HepG2 (cell line): ENCODE data around the gene SPRR4. TPM values are rescaled to one million over a fixed set of nuclear protein-coding genes. Genes with fewer than 3 reads are reported as not detected.

Source experiments
- ATAC-seq: fragments of 200-7000 bp; cut with Tn5 transposase; 3 replicates; pipeline ENCODE4 v1.9.1; 2020; ENCODE audit warnings: mild to moderate bottlenecking, moderate library complexity
- BruUV-seq: library from RNA; stranded (reverse); fragments of 400-500 nt; replicated peaks from 2 replicates; lab custom pipeline; 2021; lab: Mats Ljungman, UMichigan
- CTCF ChIA-PET: fragments of 300-600 bp; formaldehyde crosslinking; extraction: SDS; loops from one replicate; lab custom pipeline; 2021; ENCODE audit warnings: low total read pairs, inconsistent platforms, low intra/inter-chr PET ratio; lab: Yijun Ruan, JAX
- POLR2A ChIA-PET: fragments of 350-600 bp; sonication (Branson Sonifier 250); formaldehyde crosslinking; loops from one replicate; lab custom pipeline; 2020; ENCODE audit warnings: antibody characterized with exemption, inconsistent platforms; lab: Yijun Ruan, JAX
- DNase-seq: peaks from one replicate; pipeline ENCODE4 v3.0.0-alpha.2; 2015; ENCODE audit warnings: low spot score
- FAIRE-seq: peaks from 3 replicates; lab custom pipeline; 2011; peaks lifted over from hg19 to GRCh38; lab: Jason Lieb, UNC
- H2AFZ ChIP-seq: one replicate; pipeline ENCODE4 v1.6.1; 2011; ENCODE audit warnings: low read length, inconsistent platforms
- H3K27ac ChIP-seq: fragments of 300-600 bp; 3 replicates; pipeline ENCODE4 v1.8.0; 2011; ENCODE audit warnings: mixed run types, mild to moderate bottlenecking, mixed read lengths, low read length, inconsistent platforms; ENCODE audit not compliant: insufficient read depth; ENCODE audit errors: extremely low read length
- H3K27me3 ChIP-seq, 2 experiments: fragments of 200-600 bp in 1 of 2; 2 replicates in 1 of 2; 3 replicates in 1 of 2; pipeline versions ENCODE4 v1.6.0 to v1.8.0; 2011; ENCODE audit warnings: low read length in 2 of 2, mild to moderate bottlenecking in 2 of 2, moderate library complexity in 2 of 2, inconsistent platforms in 1 of 2; ENCODE audit not compliant: insufficient read depth in 2 of 2, control insufficient read depth in 1 of 2
- H3K36me3 ChIP-seq, 2 experiments: fragments of 200-600 bp in 1 of 2; replicated peaks in 1 of 2; 2 replicates in 1 of 2; 3 replicates in 1 of 2; pipeline versions ENCODE4 v1.5.1 to v1.8.0; 2011; ENCODE audit warnings: low read length in 2 of 2, inconsistent platforms in 1 of 2; ENCODE audit not compliant: insufficient read depth in 2 of 2, control insufficient read depth in 1 of 2
- H3K4me1 ChIP-seq: 2 replicates; pipeline ENCODE4 v1.5.1; 2012; ENCODE audit warnings: low read length, inconsistent platforms; ENCODE audit not compliant: insufficient read depth
- H3K4me2 ChIP-seq: 2 replicates; pipeline ENCODE4 v1.6.0; 2011; ENCODE audit warnings: low read depth, low read length, inconsistent platforms
- H3K4me3 ChIP-seq, 3 experiments: fragments of 200-600 bp in 1 of 3; sonication (generic), shearing (Covaris generic) in 1 of 3; replicated peaks in 1 of 3; 2 replicates each; pipeline ENCODE4 v1.5.1; 2011 to 2016; ENCODE audit warnings: low read length in 3 of 3, inconsistent platforms in 2 of 3, low read depth in 2 of 3, mild to moderate bottlenecking in 2 of 3, control low read depth in 1 of 3, mixed read lengths in 1 of 3; ENCODE audit not compliant: insufficient read depth in 1 of 3
- H3K79me2 ChIP-seq: one replicate; pipeline ENCODE4 v1.6.1; 2011; ENCODE audit warnings: low read length, inconsistent platforms; ENCODE audit not compliant: insufficient read depth
- H3K9ac ChIP-seq: 2 replicates; pipeline ENCODE4 v1.6.0; 2011; ENCODE audit warnings: mild to moderate bottlenecking, low read depth, low read length, inconsistent platforms; ENCODE audit not compliant: insufficient read depth
- H3K9me3 ChIP-seq: 2 replicates; pipeline ENCODE4 v1.5.1; 2012; ENCODE audit warnings: mild to moderate bottlenecking, low read length
- H4K20me1 ChIP-seq: 2 replicates; pipeline ENCODE4 v1.6.0; 2011; ENCODE audit warnings: inconsistent platforms, mild to moderate bottlenecking, low read length, moderate library complexity; ENCODE audit not compliant: insufficient read depth
- ATM ChIP-seq: fragments of 450-650 bp; IDR thresholded peaks from 2 replicates; pipeline ENCODE4 v1.7.1; 2017; ENCODE audit warnings: mild to moderate bottlenecking, borderline replicate concordance
- FOSL1 ChIP-seq: sonication (generic); formaldehyde crosslinking; IDR thresholded peaks from 2 replicates; pipeline ENCODE4 v1.9.0; 2021; ENCODE audit warnings: missing genetic modification reagents, borderline replicate concordance
- PAXIP1 ChIP-seq: sonication (generic); formaldehyde crosslinking; conservative IDR thresholded peaks from 2 replicates; pipeline ENCODE4 v1.4.0; 2020; ENCODE audit warnings: mild to moderate bottlenecking, missing genetic modification reagents, moderate library complexity
- PHF8 ChIP-seq: sonication (generic); formaldehyde crosslinking; IDR thresholded peaks from 2 replicates; pipeline ENCODE4 v1.5.0; 2020; ENCODE audit warnings: missing genetic modification reagents
- RAD21 ChIP-seq: fragments of 450-650 bp; formaldehyde crosslinking; IDR thresholded peaks from 2 replicates; pipeline ENCODE4 v1.5.0; 2020; ENCODE audit warnings: mild to moderate bottlenecking
- STAG1 ChIP-seq: sonication (generic); formaldehyde crosslinking; IDR thresholded peaks from 2 replicates; pipeline ENCODE4 v1.4.0; 2020; ENCODE audit warnings: missing genetic modification reagents
- ZNF224 ChIP-seq: sonication (generic); formaldehyde crosslinking; IDR thresholded peaks from 2 replicates; pipeline ENCODE4 v1.5.0; 2020; ENCODE audit warnings: mild to moderate bottlenecking, missing genetic modification reagents
- ZNF256 ChIP-seq: sonication (generic); formaldehyde crosslinking; conservative IDR thresholded peaks from 2 replicates; pipeline ENCODE4 v1.4.0; 2020; ENCODE audit warnings: missing genetic modification reagents
- ZNF691 ChIP-seq: sonication (generic); formaldehyde crosslinking; IDR thresholded peaks from 2 replicates; pipeline ENCODE4 v1.4.0; 2020; ENCODE audit warnings: missing genetic modification reagents, low read depth, mild to moderate bottlenecking, borderline replicate concordance
- WGBS: methylation state at CpG from one replicate; pipeline ENCODE4 v1.1.6; 2017; ENCODE audit warnings: low lambda C conversion rate; 5-methylcytosine and 5-hydroxymethylcytosine counted together
- in situ Hi-C: cut with HindIII; loops from 2 replicates; pipeline ENCODE4 v1.10.0; 2017; ENCODE audit warnings: low pct_unique_long_range_greater_than_20kb; ENCODE audit not compliant: extremely low pct_ligation_motif_present
- intact Hi-C: fragments of 100-400 bp; cut with micrococcal nuclease; formaldehyde crosslinking; loops from one replicate; pipeline ENCODE4 v1.10.0; 2022; ENCODE audit not compliant: unreplicated experiment
- polyA plus RNA-seq, 8 experiments: library from polyadenylated mRNA; depleted of rRNA in 3 of 8; stranded (reverse) in 7 of 8; unstranded in 1 of 8; fragments of >200 nt; fragmentation: Illumina TruSeq in 4 of 8; extraction: Trizol in 4 of 8; gene quantifications; 2 replicates each; pipeline versions ENCODE4 v1.2.1 to v1.2.3, GENCODE V29; 2011 to 2016; ENCODE audit warnings: low read depth in 4 of 8, missing spikeins in 1 of 8, mixed read lengths in 1 of 8; ENCODE audit not compliant: insufficient read depth in 1 of 8
- total RNA-seq, 5 experiments: library from RNA; depleted of rRNA; stranded (reverse); fragments of >200 nt; fragmentation: Illumina TruSeq; extraction: Trizol; gene quantifications; 2 replicates each; pipeline ENCODE4 v1.2.3, GENCODE V29; 2016; ENCODE audit warnings: low read depth in 1 of 5
- TF ChIP-seq, protein P1 (sequence below): sonication (generic); formaldehyde crosslinking; IDR thresholded peaks from 2 replicates; pipeline ENCODE4 v1.5.0; 2020; ENCODE audit warnings: mild to moderate bottlenecking, missing genetic modification reagents, moderate library complexity

Gene SPRR4
- total and polyA plus RNA-seq, 2 of the 13 experiments (the other 11 are each of a cell fraction or from before 2014, with no cell fraction given): not detected

- no peaks in the 10 kb centered on the region for H3K36me3 ChIP-seq
- H3K27me3 ChIP-seq: no peaks in the 10 kb centered on the region
- CTCF ChIA-PET: no interaction called here
- no peaks in the 10 kb centered on the region for H3K9me3 ChIP-seq
- WGBS: 4% methylated on average over 2 of the region's 2 CpGs
- no peak overlapping the region for H3K27ac ChIP-seq
- ATAC-seq: no peak
- no peaks in the 10 kb centered on the region for H4K20me1 ChIP-seq
- no peak overlapping the region for H3K4me2 ChIP-seq
- DNase-seq: no peak
- H3K9ac ChIP-seq: no peak overlapping the region
- FAIRE-seq: no peak
- no peak overlapping the region for H3K4me3 ChIP-seq
- no peak overlapping the region for H2AFZ ChIP-seq
- H3K79me2 ChIP-seq: no peaks in the 10 kb centered on the region
- peaks cover 6% of the 10 kb centered on the region for H3K4me1 ChIP-seq
- TF ChIP-seq ZNF256 (no peak), PHF8 (CRISPR knock-in tag) (no peak), ZNF224 (CRISPR knock-in tag) (no peak)
- no TSS peak for BruUV-seq
- intact Hi-C loops (no loop called here), in situ Hi-C loops (no loop called here)
- POLR2A ChIA-PET: no interaction called here
These were observed 46.3 kb upstream of the SPRR4 start for GRCh38 chr1:152924191-152924590.

GRCh38 chr1:152926091-152926490, 44.4 kb upstream of the SPRR4 start:
- no TSS peak for BruUV-seq
- no peaks in the 10 kb centered on the region for H3K79me2 ChIP-seq
- H4K20me1 ChIP-seq: no peaks in the 10 kb centered on the region
- no peak overlapping the region for H3K4me3 ChIP-seq
- no peaks in the 10 kb centered on the region for H3K27me3 ChIP-seq
- in situ Hi-C loops: loop anchor here (5.0 kb wide), 1 partner anchor 54 kb away; no protein-coding TSS in a partner anchor
- H3K9ac ChIP-seq: no peak overlapping the region
- no peak overlapping the region for H2AFZ ChIP-seq
- 0% methylated on average over 3 of the region's 3 CpGs for WGBS
- H3K36me3 ChIP-seq: no peaks in the 10 kb centered on the region
- FAIRE-seq: peak; percentile 46
- no peak overlapping the region for H3K27ac ChIP-seq
- CTCF ChIA-PET: interaction anchor here (1.5 to 1.8 kb wide), 4 partner anchors 55 to 429 kb away, joined by 3 to 12 read pairs (median 7); no protein-coding TSS in a partner anchor
- DNase-seq: peak; percentile 18
- intact Hi-C loops: loop anchor here (1.0 kb wide), 1 partner anchor 55 kb away; no protein-coding TSS in a partner anchor
- no peak overlapping the region for H3K4me2 ChIP-seq
- POLR2A ChIA-PET: no interaction called here
- H3K4me1 ChIP-seq: peaks cover 6% of the 10 kb centered on the region
- H3K9me3 ChIP-seq: no peaks in the 10 kb centered on the region
- ATAC-seq: peak; percentile 75
- TF ChIP-seq PAXIP1 (CRISPR knock-in tag) (no peak), ZNF691 (CRISPR knock-in tag) (no peak), FOSL1 (no peak), ATM (no peak), RAD21 (CRISPR knock-in tag) (0 out of 2 replicates have a peak, but pooled peaks have one; percentile 28), STAG1 (peak; percentile 67)
- TF ChIP-seq, protein P1, sequence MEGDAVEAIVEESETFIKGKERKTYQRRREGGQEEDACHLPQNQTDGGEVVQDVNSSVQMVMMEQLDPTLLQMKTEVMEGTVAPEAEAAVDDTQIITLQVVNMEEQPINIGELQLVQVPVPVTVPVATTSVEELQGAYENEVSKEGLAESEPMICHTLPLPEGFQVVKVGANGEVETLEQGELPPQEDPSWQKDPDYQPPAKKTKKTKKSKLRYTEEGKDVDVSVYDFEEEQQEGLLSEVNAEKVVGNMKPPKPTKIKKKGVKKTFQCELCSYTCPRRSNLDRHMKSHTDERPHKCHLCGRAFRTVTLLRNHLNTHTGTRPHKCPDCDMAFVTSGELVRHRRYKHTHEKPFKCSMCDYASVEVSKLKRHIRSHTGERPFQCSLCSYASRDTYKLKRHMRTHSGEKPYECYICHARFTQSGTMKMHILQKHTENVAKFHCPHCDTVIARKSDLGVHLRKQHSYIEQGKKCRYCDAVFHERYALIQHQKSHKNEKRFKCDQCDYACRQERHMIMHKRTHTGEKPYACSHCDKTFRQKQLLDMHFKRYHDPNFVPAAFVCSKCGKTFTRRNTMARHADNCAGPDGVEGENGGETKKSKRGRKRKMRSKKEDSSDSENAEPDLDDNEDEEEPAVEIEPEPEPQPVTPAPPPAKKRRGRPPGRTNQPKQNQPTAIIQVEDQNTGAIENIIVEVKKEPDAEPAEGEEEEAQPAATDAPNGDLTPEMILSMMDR (CRISPR knock-in tag): peak; percentile 67
